PFSK-1 (cell line): ENCODE data around the gene ACTN2.

ENCODE experiments used
- FOXP2 ChIP-seq: optimal IDR thresholded peaks from 2 replicates; pipeline ENCODE3; 2011; ENCODE audit warnings: borderline replicate concordance, control low read depth, inconsistent platforms; ENCODE audit not compliant: insufficient read depth; ENCODE audit errors: extremely low read length, extremely low read depth
- POLR2AphosphoS5 ChIP-seq: IDR thresholded peaks from 2 replicates; pipeline ENCODE4 v1.6.1; 2012; ENCODE audit warnings: low read depth, mild to moderate bottlenecking, control low read depth, low read length, moderate library complexity
- SIN3A ChIP-seq: IDR thresholded peaks from 2 replicates; pipeline ENCODE4 v1.6.1; 2012; ENCODE audit warnings: mild to moderate bottlenecking, low read length, moderate library complexity, borderline replicate concordance; ENCODE audit not compliant: insufficient read depth
- TAF1 ChIP-seq: IDR thresholded peaks from 2 replicates; pipeline ENCODE4 v1.6.1; 2012; ENCODE audit warnings: low read length, control low read depth, borderline replicate concordance; ENCODE audit not compliant: insufficient read depth
- TF ChIP-seq, protein P1 (sequence below), 2 experiments: IDR thresholded peaks; 2 replicates each; pipeline versions ENCODE4 v1.6.1 to v1.8.0; 2011 to 2012; ENCODE audit warnings: low read depth in 2 of 2, low read length in 2 of 2, control low read depth in 1 of 2, inconsistent platforms in 1 of 2, mild to moderate bottlenecking in 1 of 2, moderate library complexity in 1 of 2; ENCODE audit not compliant: insufficient read depth in 1 of 2

Gene ACTN2

GRCh38 chr1:236689713-236690569, 3.6 kb downstream of the ACTN2 start:
- TF ChIP-seq SIN3A (no peak), POLR2AphosphoS5 (no peak), TAF1 (no peak), FOXP2 (no peak)
- TF ChIP-seq, protein P1, sequence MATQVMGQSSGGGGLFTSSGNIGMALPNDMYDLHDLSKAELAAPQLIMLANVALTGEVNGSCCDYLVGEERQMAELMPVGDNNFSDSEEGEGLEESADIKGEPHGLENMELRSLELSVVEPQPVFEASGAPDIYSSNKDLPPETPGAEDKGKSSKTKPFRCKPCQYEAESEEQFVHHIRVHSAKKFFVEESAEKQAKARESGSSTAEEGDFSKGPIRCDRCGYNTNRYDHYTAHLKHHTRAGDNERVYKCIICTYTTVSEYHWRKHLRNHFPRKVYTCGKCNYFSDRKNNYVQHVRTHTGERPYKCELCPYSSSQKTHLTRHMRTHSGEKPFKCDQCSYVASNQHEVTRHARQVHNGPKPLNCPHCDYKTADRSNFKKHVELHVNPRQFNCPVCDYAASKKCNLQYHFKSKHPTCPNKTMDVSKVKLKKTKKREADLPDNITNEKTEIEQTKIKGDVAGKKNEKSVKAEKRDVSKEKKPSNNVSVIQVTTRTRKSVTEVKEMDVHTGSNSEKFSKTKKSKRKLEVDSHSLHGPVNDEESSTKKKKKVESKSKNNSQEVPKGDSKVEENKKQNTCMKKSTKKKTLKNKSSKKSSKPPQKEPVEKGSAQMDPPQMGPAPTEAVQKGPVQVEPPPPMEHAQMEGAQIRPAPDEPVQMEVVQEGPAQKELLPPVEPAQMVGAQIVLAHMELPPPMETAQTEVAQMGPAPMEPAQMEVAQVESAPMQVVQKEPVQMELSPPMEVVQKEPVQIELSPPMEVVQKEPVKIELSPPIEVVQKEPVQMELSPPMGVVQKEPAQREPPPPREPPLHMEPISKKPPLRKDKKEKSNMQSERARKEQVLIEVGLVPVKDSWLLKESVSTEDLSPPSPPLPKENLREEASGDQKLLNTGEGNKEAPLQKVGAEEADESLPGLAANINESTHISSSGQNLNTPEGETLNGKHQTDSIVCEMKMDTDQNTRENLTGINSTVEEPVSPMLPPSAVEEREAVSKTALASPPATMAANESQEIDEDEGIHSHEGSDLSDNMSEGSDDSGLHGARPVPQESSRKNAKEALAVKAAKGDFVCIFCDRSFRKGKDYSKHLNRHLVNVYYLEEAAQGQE (IDR thresholded peaks at IDR 0.05; ENCODE audit: insufficient read depth in 1 of 2, low read depth in 2 of 2, low read length in 2 of 2): no peak

GRCh38 chr1:236691348-236691747, 5.0 kb downstream of the ACTN2 start:
- no peak for TF ChIP-seq TAF1
- no peak for TF ChIP-seq FOXP2
- TF ChIP-seq POLR2AphosphoS5: no peak
- no peak for TF ChIP-seq SIN3A
- TF ChIP-seq, protein P1 (IDR thresholded peaks at IDR 0.05; ENCODE audit: insufficient read depth in 1 of 2, low read depth in 2 of 2, low read length in 2 of 2): no peak

DNA sequence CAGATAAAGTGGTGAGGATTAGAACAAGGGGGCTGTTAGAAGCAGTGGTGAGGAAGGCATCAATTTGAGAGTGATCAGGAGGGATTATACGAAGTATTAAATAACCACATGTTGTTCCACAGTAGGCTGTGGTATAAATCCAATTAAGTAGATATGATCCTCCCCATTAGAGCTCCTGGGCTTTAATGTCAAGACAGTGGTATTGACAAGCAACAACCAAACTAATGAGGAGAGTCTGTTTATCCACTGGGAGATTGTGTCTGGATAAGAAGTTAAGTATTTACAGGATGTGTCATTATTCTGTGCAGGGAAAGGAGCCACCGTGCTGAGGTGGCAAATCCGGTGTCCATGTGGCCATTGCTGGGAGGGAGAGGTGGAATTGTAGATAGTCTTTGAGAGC, 5.8 kb downstream of the ACTN2 start:
- no peak for TF ChIP-seq SIN3A
- no peak for TF ChIP-seq FOXP2

DNA sequence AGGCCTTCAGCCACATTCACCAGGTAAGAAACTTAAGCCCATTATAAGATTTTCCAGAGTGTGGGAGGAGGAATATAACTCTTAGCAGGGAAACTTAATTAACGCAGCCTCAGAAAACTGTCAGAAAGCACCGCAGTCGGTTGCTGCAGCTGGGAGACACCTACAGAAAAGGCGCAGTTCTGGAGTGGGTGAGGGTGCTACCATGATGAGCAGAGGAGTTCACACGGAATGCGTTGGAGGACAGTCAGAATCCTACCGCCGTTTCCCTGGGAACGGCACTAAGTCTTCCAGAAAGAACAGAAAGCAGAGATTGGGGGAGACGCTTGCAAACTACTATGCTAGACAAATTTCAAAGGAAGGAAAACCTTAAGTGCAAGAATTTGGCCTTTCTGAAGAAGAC, 6.4 kb downstream of the ACTN2 start:
- TF ChIP-seq, protein P1 (IDR thresholded peaks at IDR 0.05; ENCODE audit: insufficient read depth in 1 of 2, low read depth in 2 of 2, low read length in 2 of 2): no peak
- no peak for TF ChIP-seq FOXP2
- TF ChIP-seq SIN3A: no peak
- TF ChIP-seq POLR2AphosphoS5: no peak
- no peak for TF ChIP-seq TAF1

- TF ChIP-seq FOXP2 (no peak), POLR2AphosphoS5 (no peak), TAF1 (no peak)
- TF ChIP-seq, protein P1 (IDR thresholded peaks at IDR 0.05; ENCODE audit: insufficient read depth in 1 of 2, low read depth in 2 of 2, low read length in 2 of 2): no peak
Measured at GRCh38 chr1:236699366-236699765, 13.1 kb downstream of the ACTN2 start.
